GM18520 (cell line): Measurements from ENCODE around the gene CMA1.
"Not testable (repeated sequence)": the region's sequence is repeated elsewhere in the genome, so short reads cannot be mapped to it uniquely, and the experiment has no call there.

Experiments used
- ATAC-seq: cut with Tn5 transposase; IDR thresholded peaks from one replicate; pipeline ENCODE4 v1.9.1; 2021; ENCODE audit not compliant: unreplicated experiment

Gene CMA1

DNA sequence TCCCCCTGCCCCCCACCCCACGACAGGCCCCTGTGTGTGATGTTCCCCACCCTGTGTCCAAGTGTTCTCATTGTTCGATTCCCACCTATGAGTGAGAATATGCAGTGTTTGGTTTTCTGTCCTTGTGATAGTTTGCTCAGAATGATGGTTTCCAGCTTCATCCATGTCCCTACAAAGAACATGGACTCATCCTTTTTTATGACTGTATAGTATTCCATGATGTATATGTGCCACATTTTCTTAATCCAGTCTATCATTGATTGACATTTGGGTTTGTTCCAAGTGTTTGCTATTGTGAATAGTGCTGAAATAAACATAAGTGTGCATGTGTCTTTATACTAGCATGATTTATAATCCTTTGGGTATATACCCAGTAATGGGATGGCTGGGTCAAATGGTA is 37.6 kb downstream of the CMA1 start:
- not testable (repeated sequence) for ATAC-seq

GRCh38 chr14:24465805-24466204 is 42.3 kb downstream of the CMA1 start:
- ATAC-seq: no peak

DNA sequence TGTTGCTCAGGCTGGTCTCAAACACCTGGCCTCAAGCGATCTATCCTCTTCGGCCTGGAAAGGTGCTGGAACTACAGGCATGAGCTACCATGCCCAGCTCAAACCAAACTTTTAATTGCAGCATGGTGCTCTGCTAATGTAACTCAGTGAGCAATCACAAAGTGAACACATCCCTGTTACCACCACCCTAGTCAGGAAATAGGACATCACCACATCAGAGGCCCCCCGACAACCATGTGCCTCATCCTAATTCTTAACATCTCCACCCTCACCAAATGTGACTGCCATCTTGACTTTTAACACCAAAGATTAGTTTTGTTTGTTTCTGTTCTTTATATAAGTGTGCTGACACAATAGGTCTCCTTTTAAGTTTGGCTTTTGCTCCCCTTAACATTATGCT is 42.7 kb downstream of the CMA1 start:
- ATAC-seq: no peak

DNA sequence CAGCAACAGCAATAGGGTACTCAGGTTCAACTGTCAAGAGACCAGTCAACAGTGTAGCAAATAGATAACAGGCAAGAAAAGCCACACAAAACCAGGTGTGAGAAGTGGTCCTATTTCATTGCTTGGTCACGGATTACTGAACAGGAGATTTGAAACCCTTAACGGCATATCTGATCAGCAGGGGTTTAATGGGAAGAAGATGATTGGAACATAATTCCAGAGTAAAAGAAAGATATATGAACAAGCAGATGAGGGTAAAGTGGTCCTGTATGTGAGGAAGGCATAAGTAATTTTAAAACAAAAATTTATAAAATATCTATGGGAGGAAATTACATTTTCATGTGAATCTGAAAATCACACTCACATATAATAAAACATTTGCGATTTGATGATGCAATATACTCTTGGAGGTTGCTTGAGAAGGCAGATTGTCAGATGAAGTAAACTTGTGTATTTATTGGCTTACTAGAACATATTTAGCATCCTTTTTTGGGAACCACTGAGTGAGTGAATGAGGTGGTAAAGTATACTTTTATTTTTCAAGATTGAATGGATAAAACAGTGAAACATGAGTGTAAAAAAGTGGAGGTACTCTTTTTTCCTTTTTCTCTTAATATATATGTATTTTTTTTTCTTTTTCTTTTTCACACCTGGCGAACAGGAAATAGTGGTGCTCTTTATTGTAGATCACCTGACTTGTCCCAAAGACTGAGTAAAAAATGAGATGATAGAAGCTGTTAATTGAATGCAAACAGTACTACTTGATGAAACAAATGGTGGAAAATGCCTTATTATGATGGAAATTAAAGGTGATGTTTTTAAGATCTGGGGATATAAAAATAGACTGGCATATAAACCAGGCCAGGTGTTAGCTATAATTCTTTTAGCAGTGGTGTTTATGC is 43.9 kb downstream of the CMA1 start:
- no peak for ATAC-seq

GRCh38 chr14:24463017-24463883 is 44.8 kb downstream of the CMA1 start:
- ATAC-seq: no peak

DNA sequence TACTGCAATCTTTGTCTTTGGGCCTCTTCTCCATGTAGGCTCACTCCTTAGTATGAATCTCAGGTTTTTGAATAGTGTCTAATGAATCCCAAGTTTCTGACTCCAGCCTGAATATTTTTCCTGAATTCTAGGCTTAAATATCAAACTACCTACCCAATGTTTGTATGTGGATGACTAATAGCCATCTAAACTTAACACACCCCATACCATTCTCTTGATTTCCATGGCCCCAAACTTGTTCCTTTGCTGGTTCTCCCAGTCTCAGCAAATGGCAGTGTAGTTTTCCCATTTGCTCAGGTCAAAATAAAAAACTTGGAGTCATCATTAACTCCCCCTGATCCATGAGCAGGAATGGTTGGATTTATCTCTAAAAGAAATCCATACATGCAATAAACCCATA is 46.7 kb downstream of the CMA1 start:
- ATAC-seq: no peak

GRCh38 chr14:24459331-24459730 is 48.7 kb downstream of the CMA1 start:
- ATAC-seq: no peak

GRCh38 chr14:24458736-24459135 is 49.3 kb downstream of the CMA1 start:
- ATAC-seq: no peak

GRCh38 chr14:24456980-24457379 is 51.1 kb downstream of the CMA1 start:
- ATAC-seq: no peak
